Nephron progenitor cell (in vitro differentiated cells): ENCODE measurements around the gene TRPV4.
A peak's percentile ranks its signal among the peaks of the same experiment; 100 is the strongest.

Experiments
- DNase-seq: peaks from one replicate; pipeline ENCODE4 v3.0.0; 2021
- H3K27ac Mint-ChIP-seq: 2 replicates; pipeline ENCODE4 v1.8.0; 2021; ENCODE audit warnings: mild to moderate bottlenecking, moderate library complexity, mixed read lengths
- H3K27me3 Mint-ChIP-seq: 2 replicates; pipeline ENCODE4 v1.8.0; 2021; ENCODE audit warnings: mild to moderate bottlenecking, low read depth, mixed read lengths; ENCODE audit not compliant: poor library complexity
- H3K36me3 Mint-ChIP-seq: 2 replicates; pipeline ENCODE4 v1.8.0; 2021; ENCODE audit warnings: low read depth, mixed read lengths
- H3K4me1 Mint-ChIP-seq: 2 replicates; pipeline ENCODE4 v1.8.0; 2021; ENCODE audit warnings: mixed read lengths
- H3K4me3 Mint-ChIP-seq: 2 replicates; pipeline ENCODE4 v1.8.0; 2021; ENCODE audit warnings: mild to moderate bottlenecking, moderate library complexity, mixed read lengths
- H3K9me3 Mint-ChIP-seq: 2 replicates; pipeline ENCODE4 v1.8.0; 2021; ENCODE audit warnings: mild to moderate bottlenecking, moderate library complexity, mixed read lengths
- TF ChIP-seq, protein P1 (sequence below): fragments of 200-600 bp; sonication (generic); IDR thresholded peaks from 2 replicates; pipeline ENCODE4 v1.5.0; 2021; ENCODE audit warnings: antibody characterized with exemption

TRPV4 gene

DNA sequence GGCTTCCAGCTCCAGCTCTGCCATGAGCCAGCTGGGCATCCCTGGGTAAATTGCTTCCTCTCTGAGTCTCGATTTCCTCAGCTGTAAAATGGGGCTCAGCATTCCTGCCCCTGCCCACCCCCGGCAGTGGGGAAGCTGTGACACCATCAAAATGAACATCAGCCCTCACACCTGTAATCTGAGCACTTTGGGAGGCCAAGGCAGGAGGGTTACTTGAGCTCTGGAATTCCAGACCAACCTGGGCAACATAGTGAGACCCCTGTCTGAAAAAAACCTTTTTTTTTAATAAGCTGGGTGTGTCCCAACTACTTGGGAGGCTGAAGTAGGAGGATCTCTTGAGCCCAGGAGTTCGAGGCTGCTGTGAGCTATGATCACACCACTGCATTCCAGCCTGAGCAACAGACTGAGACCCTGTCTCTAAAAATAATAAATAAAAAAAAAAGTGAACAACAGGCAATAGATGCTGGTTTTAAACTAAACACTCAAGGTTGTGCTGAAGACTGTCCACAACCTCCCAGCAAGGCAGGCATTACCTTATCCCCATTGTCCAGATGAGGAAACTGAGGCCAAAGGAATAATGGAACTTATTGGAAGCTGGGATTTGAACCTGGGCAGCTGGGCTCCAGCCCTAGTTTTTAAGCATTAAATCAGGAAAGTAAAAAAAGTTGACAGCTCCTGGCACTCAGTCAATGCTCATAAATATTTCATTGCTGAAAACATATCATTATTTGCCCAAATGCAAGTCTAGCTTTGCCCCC is 4.3 kb downstream of the TRPV4 start:
- Mint-ChIP-seq H3K36me3 (no peaks in the 10 kb centered on the region), H3K27me3 (peaks cover 2% of the 10 kb centered on the region), H3K9me3 (no peaks in the 10 kb centered on the region), H3K4me1 (peaks cover 16% of the 10 kb centered on the region), H3K27ac (no peak overlapping the region), H3K4me3 (no peak overlapping the region)
- TF ChIP-seq, protein P1, sequence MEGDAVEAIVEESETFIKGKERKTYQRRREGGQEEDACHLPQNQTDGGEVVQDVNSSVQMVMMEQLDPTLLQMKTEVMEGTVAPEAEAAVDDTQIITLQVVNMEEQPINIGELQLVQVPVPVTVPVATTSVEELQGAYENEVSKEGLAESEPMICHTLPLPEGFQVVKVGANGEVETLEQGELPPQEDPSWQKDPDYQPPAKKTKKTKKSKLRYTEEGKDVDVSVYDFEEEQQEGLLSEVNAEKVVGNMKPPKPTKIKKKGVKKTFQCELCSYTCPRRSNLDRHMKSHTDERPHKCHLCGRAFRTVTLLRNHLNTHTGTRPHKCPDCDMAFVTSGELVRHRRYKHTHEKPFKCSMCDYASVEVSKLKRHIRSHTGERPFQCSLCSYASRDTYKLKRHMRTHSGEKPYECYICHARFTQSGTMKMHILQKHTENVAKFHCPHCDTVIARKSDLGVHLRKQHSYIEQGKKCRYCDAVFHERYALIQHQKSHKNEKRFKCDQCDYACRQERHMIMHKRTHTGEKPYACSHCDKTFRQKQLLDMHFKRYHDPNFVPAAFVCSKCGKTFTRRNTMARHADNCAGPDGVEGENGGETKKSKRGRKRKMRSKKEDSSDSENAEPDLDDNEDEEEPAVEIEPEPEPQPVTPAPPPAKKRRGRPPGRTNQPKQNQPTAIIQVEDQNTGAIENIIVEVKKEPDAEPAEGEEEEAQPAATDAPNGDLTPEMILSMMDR: no peak
- no peak for DNase-seq

DNA sequence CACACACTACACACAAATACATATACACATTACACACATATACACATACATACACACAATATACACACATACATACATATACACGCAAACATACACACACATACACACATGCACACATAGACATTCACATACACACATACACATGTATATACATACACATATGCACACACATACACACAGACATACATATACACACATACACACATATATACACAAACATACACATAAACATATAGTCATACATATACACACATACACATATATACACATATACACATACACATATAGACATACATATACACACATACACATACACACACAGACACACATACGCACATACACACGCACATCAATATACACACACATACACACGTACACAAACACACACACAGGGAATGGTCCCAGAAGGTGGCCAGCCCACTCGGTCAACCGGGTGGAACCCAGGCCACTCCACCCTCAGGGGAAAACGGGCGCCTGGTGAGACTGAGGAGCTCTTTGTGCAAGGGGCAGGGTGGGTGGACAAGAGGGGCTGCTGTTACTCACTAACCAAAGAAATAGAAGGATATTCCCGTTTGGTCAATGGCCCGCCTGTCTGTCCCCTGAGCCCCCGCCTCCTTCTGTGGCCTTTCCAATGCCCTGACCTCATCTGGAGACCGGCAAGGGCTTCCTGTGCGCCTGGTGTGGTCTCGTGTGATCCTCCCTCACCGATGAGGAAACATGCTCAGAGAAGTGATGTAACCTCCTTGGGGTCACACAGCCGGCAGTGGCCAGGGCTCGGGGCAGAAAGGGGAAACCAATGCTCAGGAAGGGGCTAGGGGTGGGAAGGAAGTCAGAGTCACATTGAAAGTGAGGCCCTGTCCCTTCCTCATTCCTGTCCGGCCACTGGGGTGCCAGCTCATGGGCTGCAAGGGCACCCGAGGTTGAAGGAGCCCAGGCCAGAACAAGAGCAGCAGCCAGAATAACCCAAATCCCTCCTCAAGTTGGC is 5.3 kb downstream of the TRPV4 start:
- no peak for DNase-seq
- TF ChIP-seq, protein P1: no peak
- H3K4me1 Mint-ChIP-seq: peaks cover 11% of the 10 kb centered on the region
- no peaks in the 10 kb centered on the region for H3K36me3 Mint-ChIP-seq
- no peaks in the 10 kb centered on the region for H3K9me3 Mint-ChIP-seq
- H3K4me3 Mint-ChIP-seq: no peak overlapping the region
- peaks cover 2% of the 10 kb centered on the region for H3K27me3 Mint-ChIP-seq
- peak overlapping the region; percentile 68 for H3K27ac Mint-ChIP-seq

DNA sequence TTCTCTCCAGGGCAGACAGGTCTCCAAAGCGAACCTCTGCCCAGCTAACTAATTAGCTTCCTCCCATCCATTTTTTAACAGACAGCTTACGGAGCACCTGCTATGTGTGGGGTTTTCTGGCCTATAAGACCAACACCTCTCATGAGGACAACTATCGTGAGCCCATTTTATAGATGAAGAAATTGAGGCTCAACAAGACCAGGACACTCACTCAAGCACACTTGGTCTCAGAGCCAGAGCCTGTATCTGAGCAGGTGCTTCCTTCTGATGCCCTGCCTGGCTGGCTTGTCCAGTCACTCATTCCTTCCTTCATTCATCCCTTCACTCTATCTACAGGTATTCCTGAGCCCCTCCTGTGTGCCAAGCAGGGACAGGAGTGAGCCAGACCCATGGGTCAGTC is 6.1 kb downstream of the TRPV4 start:
- TF ChIP-seq, protein P1: no peak
- Mint-ChIP-seq H3K27ac (no peak overlapping the region), H3K4me1 (peaks cover 16% of the 10 kb centered on the region), H3K27me3 (peaks cover 2% of the 10 kb centered on the region), H3K4me3 (no peak overlapping the region), H3K9me3 (no peaks in the 10 kb centered on the region), H3K36me3 (no peaks in the 10 kb centered on the region)
- DNase-seq: no peak

DNA sequence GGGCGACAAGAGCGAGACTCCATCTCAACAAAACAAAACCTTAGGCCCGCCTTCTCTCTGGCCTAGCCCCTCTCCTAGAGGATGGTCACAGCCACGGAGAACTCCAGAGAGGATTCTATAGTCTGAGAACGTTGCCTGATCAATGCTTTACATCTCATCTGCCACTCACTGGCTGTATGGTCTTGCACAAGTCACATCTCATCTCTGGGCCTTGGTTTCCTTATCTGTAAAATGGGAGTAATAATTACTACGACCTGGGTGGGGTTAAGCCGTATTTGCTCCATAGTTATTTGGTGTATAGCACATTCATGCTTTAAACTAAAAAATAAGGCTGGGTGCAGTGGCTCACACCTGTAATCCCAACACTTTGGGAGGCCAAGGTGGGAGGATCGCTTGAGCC is 8.5 kb downstream of the TRPV4 start:
- Mint-ChIP-seq H3K4me1 (peaks cover 5% of the 10 kb centered on the region), H3K36me3 (no peaks in the 10 kb centered on the region), H3K27ac (no peak overlapping the region), H3K9me3 (no peaks in the 10 kb centered on the region), H3K27me3 (no peaks in the 10 kb centered on the region), H3K4me3 (no peak overlapping the region)
- TF ChIP-seq, protein P1: no peak
- DNase-seq: no peak

DNA sequence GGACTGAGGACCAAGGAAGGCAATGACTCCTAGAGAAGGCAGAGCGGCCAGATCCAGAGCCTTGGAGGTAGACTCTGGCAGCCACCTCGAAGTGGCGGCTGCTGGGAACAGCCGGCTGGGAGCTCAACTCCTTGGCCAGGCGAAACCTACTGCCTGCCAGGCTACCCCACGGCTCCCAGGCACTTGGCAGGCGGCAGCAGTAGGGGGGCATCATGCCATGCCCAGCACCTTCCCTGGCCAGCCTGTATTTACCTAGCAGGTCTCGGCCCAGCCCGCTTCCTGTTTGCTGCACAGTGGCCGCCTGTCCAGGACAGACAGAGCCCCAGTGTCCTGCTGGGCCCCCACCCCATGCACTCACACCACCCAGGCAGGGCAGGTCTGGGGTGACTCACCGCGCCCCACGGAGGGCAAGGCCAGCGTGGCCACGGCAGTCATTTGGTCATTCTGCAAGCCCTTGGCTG is 10.2 kb downstream of the TRPV4 start:
- TF ChIP-seq, protein P1: no peak
- Mint-ChIP-seq H3K9me3 (no peaks in the 10 kb centered on the region), H3K36me3 (no peaks in the 10 kb centered on the region), H3K27ac (no peak overlapping the region), H3K4me1 (peaks cover 5% of the 10 kb centered on the region), H3K27me3 (no peaks in the 10 kb centered on the region), H3K4me3 (no peak overlapping the region)
- no peak for DNase-seq
